Measurements from ENCODE around the gene EVC2.

DNA sequence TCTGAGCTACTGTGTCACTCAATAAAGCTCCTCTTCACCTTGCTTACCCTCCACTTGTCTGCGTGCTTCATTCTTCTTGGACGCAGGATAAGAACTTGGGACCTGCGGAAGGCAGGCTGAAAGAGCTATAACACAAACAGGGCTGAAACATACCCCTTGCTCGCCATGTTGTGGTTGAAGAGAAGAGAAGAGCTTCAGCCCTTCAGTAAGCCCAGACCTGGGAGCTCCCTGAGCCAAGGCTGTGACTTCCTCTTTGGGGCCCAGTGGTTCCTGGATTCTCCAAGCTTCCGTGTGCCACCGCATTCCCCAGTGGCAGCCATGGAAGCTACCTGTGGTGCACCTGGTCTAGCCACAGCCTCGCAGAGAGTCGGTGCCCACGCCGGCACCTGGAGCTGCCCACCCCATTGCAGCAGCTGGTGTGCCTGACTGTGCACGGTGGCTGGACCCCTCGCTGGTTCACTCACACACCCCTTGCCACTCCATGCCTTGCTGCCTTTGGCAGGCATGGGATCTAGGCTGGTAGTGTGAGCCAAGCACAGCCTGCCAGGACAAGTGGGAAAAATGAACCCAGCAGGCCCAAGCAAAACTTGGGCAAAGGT lies 160.6 kb downstream of the EVC2 start:
- TF ChIP-seq, protein P1, sequence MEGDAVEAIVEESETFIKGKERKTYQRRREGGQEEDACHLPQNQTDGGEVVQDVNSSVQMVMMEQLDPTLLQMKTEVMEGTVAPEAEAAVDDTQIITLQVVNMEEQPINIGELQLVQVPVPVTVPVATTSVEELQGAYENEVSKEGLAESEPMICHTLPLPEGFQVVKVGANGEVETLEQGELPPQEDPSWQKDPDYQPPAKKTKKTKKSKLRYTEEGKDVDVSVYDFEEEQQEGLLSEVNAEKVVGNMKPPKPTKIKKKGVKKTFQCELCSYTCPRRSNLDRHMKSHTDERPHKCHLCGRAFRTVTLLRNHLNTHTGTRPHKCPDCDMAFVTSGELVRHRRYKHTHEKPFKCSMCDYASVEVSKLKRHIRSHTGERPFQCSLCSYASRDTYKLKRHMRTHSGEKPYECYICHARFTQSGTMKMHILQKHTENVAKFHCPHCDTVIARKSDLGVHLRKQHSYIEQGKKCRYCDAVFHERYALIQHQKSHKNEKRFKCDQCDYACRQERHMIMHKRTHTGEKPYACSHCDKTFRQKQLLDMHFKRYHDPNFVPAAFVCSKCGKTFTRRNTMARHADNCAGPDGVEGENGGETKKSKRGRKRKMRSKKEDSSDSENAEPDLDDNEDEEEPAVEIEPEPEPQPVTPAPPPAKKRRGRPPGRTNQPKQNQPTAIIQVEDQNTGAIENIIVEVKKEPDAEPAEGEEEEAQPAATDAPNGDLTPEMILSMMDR (conservative IDR thresholded peaks at IDR 0.05; ENCODE audit: low read depth, low read length): no peak
- no peak for TF ChIP-seq EZH2 (IDR thresholded peaks at IDR 0.05; ENCODE audit: borderline replicate concordance, low read depth, low read length, poor library complexity, severe bottlenecking)
